Endodermal cell (in vitro differentiated cells): ENCODE measurements around the gene SPEN. TPM values are rescaled to one million over a fixed set of nuclear protein-coding genes. Genes with fewer than 3 reads are reported as not detected.
A peak's percentile ranks its signal among the peaks of the same experiment; 100 is the strongest.

Experiments
- DNase-seq: peaks from one replicate; pipeline ENCODE4 v3.0.0-alpha.2; 2017
- H3K27ac ChIP-seq: 2 replicates; pipeline ENCODE4 v1.5.1; 2013; ENCODE audit warnings: mild to moderate bottlenecking, low read depth, low read length, moderate library complexity
- H3K27me3 ChIP-seq: 2 replicates; pipeline ENCODE4 v1.6.1; 2013; ENCODE audit warnings: mild to moderate bottlenecking, low read length, moderate library complexity; ENCODE audit not compliant: insufficient read depth, control insufficient read depth, poor library complexity, severe bottlenecking
- H3K36me3 ChIP-seq: 2 replicates; pipeline ENCODE4 v1.7.0; 2013; ENCODE audit warnings: mild to moderate bottlenecking, low read length, moderate library complexity; ENCODE audit not compliant: control insufficient read depth, insufficient read depth
- H3K4me1 ChIP-seq: one replicate; pipeline ENCODE4 v1.7.0; 2013; ENCODE audit warnings: low read length; ENCODE audit not compliant: control insufficient read depth, insufficient read depth
- H3K4me3 ChIP-seq: 2 replicates; pipeline ENCODE4 v1.5.1; 2013; ENCODE audit warnings: mild to moderate bottlenecking, low read length, moderate library complexity
- H3K9ac ChIP-seq: 2 replicates; pipeline ENCODE4 v1.6.1; 2013; ENCODE audit warnings: mild to moderate bottlenecking, low read length, moderate library complexity; ENCODE audit not compliant: poor library complexity, severe bottlenecking; ENCODE audit errors: extremely low read depth
- H3K9me3 ChIP-seq: 2 replicates; pipeline ENCODE4 v1.6.1; 2013; ENCODE audit warnings: mild to moderate bottlenecking, low read length, moderate library complexity; ENCODE audit not compliant: control insufficient read depth
- H3K27ac Mint-ChIP-seq: 2 replicates; pipeline ENCODE4 v1.8.0; 2020; ENCODE audit warnings: mixed read lengths
- H3K27me3 Mint-ChIP-seq: 2 replicates; pipeline ENCODE4 v1.8.0; 2021; ENCODE audit warnings: mild to moderate bottlenecking, mixed read lengths; ENCODE audit not compliant: insufficient read depth
- H3K36me3 Mint-ChIP-seq: 2 replicates; pipeline ENCODE4 v1.8.0; 2020; ENCODE audit warnings: low read depth, mixed read lengths
- H3K4me1 Mint-ChIP-seq: 2 replicates; pipeline ENCODE4 v1.8.0; 2020; ENCODE audit warnings: mixed read lengths
- H3K4me3 Mint-ChIP-seq: 2 replicates; pipeline ENCODE4 v1.8.0; 2020; ENCODE audit warnings: mild to moderate bottlenecking, moderate library complexity, mixed read lengths
- H3K9me3 Mint-ChIP-seq: 2 replicates; pipeline ENCODE4 v1.8.0; 2020; ENCODE audit warnings: mild to moderate bottlenecking, mixed read lengths
- CTCF ChIP-seq: fragments of 200-600 bp; sonication (generic); conservative IDR thresholded peaks from 2 replicates; pipeline ENCODE4 v1.5.0; 2021; ENCODE audit warnings: antibody characterized with exemption, mild to moderate bottlenecking
- WGBS, 2 experiments: methylation state at CpG; one replicate each; pipeline versions ENCODE4 v1.1.5 to v1.1.7; 2013; ENCODE audit warnings: missing lambda C conversion rate in 2 of 2, mixed read lengths in 1 of 2; ENCODE audit not compliant: insufficient coverage in 1 of 2, insufficient read length in 1 of 2; 5-methylcytosine and 5-hydroxymethylcytosine counted together
- total RNA-seq, 2 donors: library from RNA; stranded (reverse); fragmentation: NEBNext Ultra II Directional in 1 of 2; extraction: Animal tissue kit (Norgen Biotek cat#: 25700) in 1 of 2; gene quantifications; 2 replicates in 1 of 2; 3 replicates in 1 of 2; pipeline ENCODE4 v1.2.1, GENCODE V29; 2021

SPEN gene
- total RNA-seq, 2 donors from 2014 or later: 61.5 to 71.9 TPM

GRCh38 chr1:15900662-15901279 lies 53.3 kb downstream of the SPEN start:
- H3K9me3 Mint-ChIP-seq: no peaks in the 10 kb centered on the region
- Histone ChIP-seq H3K36me3 (peaks cover 9% of the 10 kb centered on the region), H3K9ac (no peak overlapping the region), H3K4me1 (no peaks in the 10 kb centered on the region), H3K9me3 (no peaks in the 10 kb centered on the region), H3K27ac (no peak overlapping the region), H3K4me3 (no peak overlapping the region), H3K27me3 (no peaks in the 10 kb centered on the region)
- WGBS, 2 experiments: 90 to 92% methylated on average over 5 to 8 of the region's 8 CpGs
- peaks cover 13% of the 10 kb centered on the region for H3K4me1 Mint-ChIP-seq
- no peak for TF ChIP-seq CTCF
- no peak overlapping the region for H3K4me3 Mint-ChIP-seq
- peaks cover 16% of the 10 kb centered on the region for H3K36me3 Mint-ChIP-seq
- no peaks in the 10 kb centered on the region for H3K27me3 Mint-ChIP-seq
- DNase-seq: no peak
- peak overlapping the region; percentile 33 for H3K27ac Mint-ChIP-seq

- no peak overlapping the region for H3K27ac Mint-ChIP-seq
- TF ChIP-seq CTCF: no peak
- 90 to 100% methylated on average over 2 of the region's 3 CpGs for WGBS, 2 experiments
- H3K4me1 Mint-ChIP-seq: peaks cover 10% of the 10 kb centered on the region
- H3K4me3 Mint-ChIP-seq: no peak overlapping the region
- Histone ChIP-seq H3K27me3 (no peaks in the 10 kb centered on the region), H3K27ac (no peak overlapping the region), H3K36me3 (peaks cover 11% of the 10 kb centered on the region), H3K4me1 (no peaks in the 10 kb centered on the region), H3K9me3 (no peaks in the 10 kb centered on the region), H3K9ac (no peak overlapping the region), H3K4me3 (no peak overlapping the region)
- no peaks in the 10 kb centered on the region for H3K27me3 Mint-ChIP-seq
- H3K9me3 Mint-ChIP-seq: no peaks in the 10 kb centered on the region
- no peak for DNase-seq
- H3K36me3 Mint-ChIP-seq: peaks cover 9% of the 10 kb centered on the region
These were observed 55.4 kb downstream of the SPEN start for GRCh38 chr1:15902882-15903281.

- no peaks in the 10 kb centered on the region for H3K27me3 ChIP-seq
- no peak overlapping the region for H3K4me3 ChIP-seq
- H3K4me1 ChIP-seq: no peaks in the 10 kb centered on the region
- no peak overlapping the region for H3K4me3 Mint-ChIP-seq
- no peak overlapping the region for H3K9ac ChIP-seq
- no peaks in the 10 kb centered on the region for H3K9me3 ChIP-seq
- H3K9me3 Mint-ChIP-seq: no peaks in the 10 kb centered on the region
- DNase-seq: no peak
- no peak overlapping the region for H3K27ac Mint-ChIP-seq
- WGBS, 2 experiments: 95 to 96% methylated on average over 3 to 4 of the region's 4 CpGs
- H3K27me3 Mint-ChIP-seq: no peaks in the 10 kb centered on the region
- peaks cover 51% of the 10 kb centered on the region for H3K36me3 ChIP-seq
- no peaks in the 10 kb centered on the region for H3K4me1 Mint-ChIP-seq
- H3K27ac ChIP-seq: no peak overlapping the region
- H3K36me3 Mint-ChIP-seq: peaks cover 37% of the 10 kb centered on the region
- TF ChIP-seq CTCF: no peak
These were observed 61.1 kb downstream of the SPEN start for GRCh38 chr1:15908597-15908996.
